Activated CD4-positive, alpha-beta T cell treated with anti-CD3 and anti-CD28 coated beads, Interleukin-2, Interleukin-4, amounts not matched to agents 100 ng/mL and 50 ng/mL, durations not matched to agents 16 hours and 8 hours (primary cell): ENCODE results near the gene TPPP3.
A peak's percentile ranks its signal among the peaks of the same experiment; 100 is the strongest.

Experiments used
- DNase-seq: peaks from one replicate; pipeline ENCODE4 v3.0.0-alpha.2; 2020; ENCODE audit warnings: low spot score

The TPPP3 gene

GRCh38 chr16:67404740-67405226 is 11.5 kb upstream of the TPPP3 start:
- no peak for DNase-seq

- no peak for DNase-seq
Measured at GRCh38 chr16:67403976-67404555, 10.8 kb upstream of the TPPP3 start.

GRCh38 chr16:67400901-67401300 is 7.6 kb upstream of the TPPP3 start:
- no peak for DNase-seq

- DNase-seq = no peak
Measured at GRCh38 chr16:67399749-67400704, 6.7 kb upstream of the TPPP3 start.

- DNase-seq = peak; percentile 51
Measured at GRCh38 chr16:67399218-67399733, 6.0 kb upstream of the TPPP3 start.

- DNase-seq = no peak
Measured at GRCh38 chr16:67398546-67399217, 5.4 kb upstream of the TPPP3 start.

GRCh38 chr16:67397812-67398545 is 4.7 kb upstream of the TPPP3 start:
- no peak for DNase-seq

GRCh38 chr16:67397036-67397801 is 3.9 kb upstream of the TPPP3 start:
- DNase-seq = no peak

- no peak for DNase-seq
Measured at GRCh38 chr16:67396159-67397035, 3.1 kb upstream of the TPPP3 start.

- no peak for DNase-seq
Measured at GRCh38 chr16:67395458-67396158, 2.3 kb upstream of the TPPP3 start.

- no peak for DNase-seq
Measured at GRCh38 chr16:67395105-67395457, 1.8 kb upstream of the TPPP3 start.

- no peak for DNase-seq
Measured at GRCh38 chr16:67394155-67395104, 1.1 kb upstream of the TPPP3 start.

GRCh38 chr16:67393788-67394154 is 473 bp upstream of the TPPP3 start:
- no peak for DNase-seq

- DNase-seq = no peak
Measured at GRCh38 chr16:67392301-67393059, 818 bp downstream of the TPPP3 start.

GRCh38 chr16:67391424-67392300 is 1.6 kb downstream of the TPPP3 start:
- DNase-seq = no peak

GRCh38 chr16:67390816-67391423 is 2.4 kb downstream of the TPPP3 start:
- no peak for DNase-seq
